GM23338 (cell line): ENCODE measurements around the gene ZNF804A. TPM values are rescaled to one million over a fixed set of nuclear protein-coding genes. Genes with fewer than 3 reads are reported as not detected.

Source experiments
- EZH2phosphoT487 ChIP-seq: fragments of 200-600 bp; sonication (generic); IDR thresholded peaks from one replicate; pipeline ENCODE4 v1.8.1; 2018; ENCODE audit warnings: antibody characterized with exemption; ENCODE audit not compliant: unreplicated experiment
- POLR2AphosphoS5 ChIP-seq: IDR thresholded peaks from 2 replicates; pipeline ENCODE4 v1.6.1; 2016; ENCODE audit warnings: antibody characterized with exemption, low read depth
- REST ChIP-seq: IDR thresholded peaks from one replicate; pipeline ENCODE4 v1.6.1; 2018; ENCODE audit warnings: antibody characterized with exemption; ENCODE audit not compliant: unreplicated experiment
- STAT1 ChIP-seq: IDR thresholded peaks from one replicate; pipeline ENCODE4 v1.6.1; 2016; ENCODE audit warnings: antibody characterized with exemption; ENCODE audit not compliant: unreplicated experiment
- ZNF462 ChIP-seq: fragments of 250-450 bp; sonication (Bioruptor Pico); IDR thresholded peaks from 2 replicates; pipeline ENCODE4 v1.5.0; 2020; ENCODE audit warnings: mild to moderate bottlenecking, moderate library complexity
- polyA plus RNA-seq: library from polyadenylated mRNA; unstranded; fragments of >200 nt; fragmentation: Nextera tagmentation; extraction: Ambion mirVana; gene quantifications from 2 replicates; pipeline ENCODE4 v1.2.1, GENCODE V29; 2016
- total RNA-seq: library from RNA; depleted of rRNA; stranded (reverse); fragments of >200 nt; shearing (Covaris generic); gene quantifications from 2 replicates; pipeline ENCODE4 v1.2.3, GENCODE V29; 2014

The ZNF804A gene
- total and polyA plus RNA-seq, 2 experiments from 2014 or later, result not detected

GRCh38 chr2:184936761-184937160, 338.4 kb downstream of the ZNF804A start (continued):
- no peak for TF ChIP-seq ZNF462 (CRISPR knock-in tag)
- TF ChIP-seq STAT1, result no peak
- no peak for TF ChIP-seq EZH2phosphoT487
- TF ChIP-seq REST, result no peak
- TF ChIP-seq POLR2AphosphoS5, result no peak
